Prostate gland (tissue), 2 donors: ENCODE results near the gene NFATC1. TPM values are rescaled to one million over a fixed set of nuclear protein-coding genes. Genes with fewer than 3 reads are reported as not detected.

Experiments
- DNase-seq: peaks from one replicate; pipeline ENCODE4 v3.0.0-alpha.2; 2019; ENCODE audit warnings: low spot score
- H3K27ac ChIP-seq, 2 donors: fragments of 200-600 bp; sonication (generic); 2 replicates each; pipeline ENCODE4 v1.5.1; 2017 to 2019
- H3K27me3 ChIP-seq: fragments of 200-600 bp; sonication (generic); replicated peaks from 2 replicates; pipeline ENCODE4 v1.5.1; 2019; ENCODE audit not compliant: insufficient read depth
- H3K36me3 ChIP-seq, 2 donors: fragments of 200-600 bp; sonication (generic); 1 replicate in 1 of 2; 2 replicates in 1 of 2; pipeline versions ENCODE4 v1.5.1 to v1.8.1; 2017 to 2019
- H3K4me1 ChIP-seq: fragments of 200-600 bp; sonication (generic); replicated peaks from 2 replicates; pipeline ENCODE4 v1.5.1; 2019
- H3K4me3 ChIP-seq, 2 donors: fragments of 200-600 bp; sonication (generic); 2 replicates each; pipeline ENCODE4 v1.5.1; 2017 to 2019
- H3K9me3 ChIP-seq: fragments of 200-600 bp; sonication (generic); 2 replicates; pipeline ENCODE4 v1.5.1; 2017
- CTCF ChIP-seq, 4 experiments: fragments of 200-600 bp in 2 of 4; fragments of 450-650 bp in 2 of 4; sonication (generic) in 2 of 4; IDR thresholded peaks; 1 replicate in 3 of 4; 2 replicates in 1 of 4; pipeline ENCODE4 v1.5.1; 2016 to 2019; ENCODE audit warnings: antibody characterized with exemption in 4 of 4, mild to moderate bottlenecking in 2 of 4, moderate library complexity in 2 of 4
- POLR2A ChIP-seq: fragments of 450-650 bp; IDR thresholded peaks from one replicate; pipeline ENCODE4 v1.6.1; 2016; ENCODE audit warnings: antibody characterized with exemption, mild to moderate bottlenecking
- POLR2AphosphoS5 ChIP-seq: sonication (generic); formaldehyde crosslinking; IDR thresholded peaks from one replicate; pipeline ENCODE4 v1.6.1; 2017; ENCODE audit warnings: antibody characterized with exemption
- WGBS: methylation state at CpG from one replicate; pipeline ENCODE4 v1.1.5; 2018; 5-methylcytosine and 5-hydroxymethylcytosine counted together
- intact Hi-C: fragments of 100-400 bp; cut with DNase I; formaldehyde crosslinking; loops from one replicate; pipeline ENCODE4 v1.14.2; 2022
- total RNA-seq, 2 donors: library from RNA; depleted of rRNA; stranded (reverse); fragments of >200 nt; gene quantifications; one replicate each; pipeline ENCODE4 v1.1.0, GENCODE V29; 2016

NFATC1 gene
- total RNA-seq, 2 donors from 2014 or later: 16.8 to 24.6 TPM

- no peaks in the 10 kb centered on the region for H3K36me3 ChIP-seq
- 96% methylated on average over 18 of the region's 30 CpGs for WGBS
- DNase-seq: no peak
- H3K27ac ChIP-seq: no peak overlapping the region
- intact Hi-C loops: no loop called here
- no peaks in the 10 kb centered on the region for H3K27me3 ChIP-seq
- peaks cover 7% of the 10 kb centered on the region for H3K4me1 ChIP-seq
- TF ChIP-seq CTCF (IDR thresholded peaks at IDR 0.05): no peak
- TF ChIP-seq POLR2A: no peak
- TF ChIP-seq POLR2AphosphoS5: no peak
- no peak overlapping the region for H3K4me3 ChIP-seq
- no peaks in the 10 kb centered on the region for H3K9me3 ChIP-seq
Measured at GRCh38 chr18:79406708-79407107, 11.0 kb downstream of the NFATC1 start.

- no peak for DNase-seq
- intact Hi-C loops: no loop called here
- TF ChIP-seq POLR2A: no peak
- TF ChIP-seq POLR2AphosphoS5: no peak
- no peaks in the 10 kb centered on the region for H3K4me1 ChIP-seq
- no peaks in the 10 kb centered on the region for H3K9me3 ChIP-seq
- H3K36me3 ChIP-seq: no peaks in the 10 kb centered on the region
- no peak overlapping the region for H3K27ac ChIP-seq
- no peaks in the 10 kb centered on the region for H3K27me3 ChIP-seq
- no peak overlapping the region for H3K4me3 ChIP-seq
- 100% methylated on average over 3 of the region's 3 CpGs for WGBS
Measured at GRCh38 chr18:79409313-79409712, 13.6 kb downstream of the NFATC1 start.

- no peak overlapping the region for H3K4me3 ChIP-seq
- H3K27ac ChIP-seq: no peak overlapping the region
- TF ChIP-seq CTCF (IDR thresholded peaks at IDR 0.05) (no peak), POLR2AphosphoS5 (no peak), POLR2A (no peak)
- no peak for DNase-seq
- 97% methylated on average over 30 of the region's 30 CpGs for WGBS
- H3K9me3 ChIP-seq: no peaks in the 10 kb centered on the region
- no peaks in the 10 kb centered on the region for H3K36me3 ChIP-seq
- no peaks in the 10 kb centered on the region for H3K4me1 ChIP-seq
- intact Hi-C loops: no loop called here
- no peaks in the 10 kb centered on the region for H3K27me3 ChIP-seq
Measured at GRCh38 chr18:79410171-79410641, 14.5 kb downstream of the NFATC1 start.

- Histone ChIP-seq H3K27me3 (no peaks in the 10 kb centered on the region), H3K4me1 (no peaks in the 10 kb centered on the region), H3K9me3 (no peaks in the 10 kb centered on the region), H3K36me3 (no peaks in the 10 kb centered on the region), H3K27ac (no peak overlapping the region), H3K4me3 (no peak overlapping the region)
- intact Hi-C loops: no loop called here
- no peak for DNase-seq
- TF ChIP-seq CTCF (IDR thresholded peaks at IDR 0.05) (no peak), POLR2A (no peak), POLR2AphosphoS5 (no peak)
- WGBS: 98% methylated on average over 75 of the region's 84 CpGs
Measured at GRCh38 chr18:79410731-79411613, 15.2 kb downstream of the NFATC1 start.

- Histone ChIP-seq H3K4me1 (no peaks in the 10 kb centered on the region), H3K4me3 (no peak overlapping the region), H3K27me3 (no peaks in the 10 kb centered on the region), H3K9me3 (no peaks in the 10 kb centered on the region), H3K36me3 (no peaks in the 10 kb centered on the region), H3K27ac (no peak overlapping the region)
- TF ChIP-seq POLR2A (no peak), CTCF (IDR thresholded peaks at IDR 0.05) (no peak), POLR2AphosphoS5 (no peak)
- intact Hi-C loops: no loop called here
- DNase-seq: no peak
- WGBS: 82% methylated on average over 47 of the region's 47 CpGs
Measured at GRCh38 chr18:79411614-79412526, 16.1 kb downstream of the NFATC1 start.
